NCI-H2196 treated with DMSO at 0.1 percent for 48 hours (cell line): ENCODE measurements around the gene EPHB3.
A peak's percentile ranks its signal among the peaks of the same experiment; 100 is the strongest.

Experiments
- DNase-seq: peaks from one replicate; lab custom pipeline; 2025; ENCODE audit not compliant: unreplicated experiment; lab: John Stamatoyannopoulos, UW

The EPHB3 gene

DNA sequence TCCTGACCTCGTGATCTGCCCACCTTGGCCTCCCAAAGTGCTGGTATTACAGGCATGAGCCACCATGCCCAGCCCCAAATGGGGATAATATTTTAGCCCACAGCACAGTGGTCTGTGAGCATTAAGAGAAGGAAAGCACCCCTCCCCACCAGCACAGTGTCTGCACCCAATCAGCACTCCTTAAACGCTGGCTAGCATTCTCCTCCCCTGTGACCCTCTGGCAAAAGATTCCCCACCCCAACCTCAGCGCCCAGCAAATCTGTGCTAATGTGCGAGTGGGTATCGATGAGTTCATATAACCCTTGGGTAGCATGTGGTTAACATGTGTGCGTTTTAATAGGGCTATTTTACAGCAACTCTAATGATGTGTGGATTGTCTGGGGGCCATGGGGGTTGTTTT is 18.3 kb upstream of the EPHB3 start:
- no peak for DNase-seq

DNA sequence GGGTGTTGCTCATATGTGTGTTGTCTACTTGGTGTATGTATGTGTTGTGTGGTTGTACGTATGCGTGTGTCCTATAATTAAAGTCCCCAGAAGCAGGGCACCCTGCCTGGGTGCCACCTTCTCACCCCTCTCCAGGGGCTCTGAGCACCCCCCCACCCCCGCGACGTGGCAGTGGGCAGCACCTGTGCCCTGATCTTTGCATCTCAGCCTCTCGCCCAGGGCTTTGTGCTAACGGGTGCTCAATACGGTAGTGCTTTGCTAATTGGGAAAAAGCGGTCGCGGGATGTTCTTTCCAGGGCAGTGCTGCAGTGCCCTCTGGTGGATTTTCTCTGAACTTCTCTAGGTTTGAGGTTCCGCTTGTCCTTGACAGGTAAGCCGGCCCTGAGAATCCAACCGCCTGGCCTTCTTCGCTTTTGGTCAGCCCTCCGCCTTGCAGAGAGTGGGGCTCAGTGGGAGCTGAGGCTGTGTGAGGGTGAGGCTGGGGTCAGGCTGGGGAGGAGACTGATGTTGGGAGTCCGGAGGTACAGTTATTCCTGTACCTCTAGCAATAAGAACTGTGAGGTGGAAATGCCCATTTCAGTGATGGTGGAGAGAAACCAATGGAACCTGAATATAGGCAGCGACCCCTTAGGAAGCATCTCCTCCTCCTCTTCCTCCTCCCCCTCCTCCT is 17.6 kb upstream of the EPHB3 start:
- DNase-seq: peak; percentile 90

DNA sequence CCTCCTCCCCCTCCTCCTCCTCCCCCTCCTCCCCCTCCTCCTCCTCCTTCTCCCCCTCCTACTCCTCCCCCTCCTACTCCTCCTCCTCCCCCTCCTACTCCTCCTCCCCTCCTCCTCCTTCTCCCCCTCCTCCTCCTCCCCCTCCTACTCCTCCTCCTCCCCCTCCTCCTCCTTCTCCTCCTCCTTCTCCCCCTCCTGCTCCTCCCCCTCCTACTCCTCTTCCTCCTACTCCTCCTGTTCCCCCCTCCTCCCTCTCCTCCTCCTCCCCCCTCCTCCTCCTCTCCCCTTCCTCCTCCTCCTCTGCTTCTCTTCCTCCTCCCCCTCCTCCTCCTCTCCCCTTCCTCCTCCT is 17.1 kb upstream of the EPHB3 start:
- no peak for DNase-seq

DNA sequence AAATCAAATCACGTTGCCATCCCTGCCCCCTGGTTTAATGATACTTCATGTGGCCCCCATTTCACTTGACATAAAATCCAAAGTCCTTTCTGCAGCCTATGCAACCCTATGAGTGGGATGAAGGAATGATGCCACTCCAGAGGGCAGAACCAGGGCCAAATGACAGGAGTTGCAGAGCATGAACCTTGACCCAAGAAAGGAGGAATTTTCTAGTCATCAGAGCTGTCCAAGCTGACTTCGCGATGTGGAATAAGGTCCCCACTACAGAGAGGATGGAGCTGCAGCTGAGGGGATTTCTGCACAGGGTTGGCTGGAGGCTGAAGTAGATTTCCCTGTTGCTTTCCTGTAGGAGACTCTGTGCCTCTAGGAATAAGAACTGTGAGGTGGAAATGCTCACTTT is 15.8 kb upstream of the EPHB3 start:
- DNase-seq: no peak

DNA sequence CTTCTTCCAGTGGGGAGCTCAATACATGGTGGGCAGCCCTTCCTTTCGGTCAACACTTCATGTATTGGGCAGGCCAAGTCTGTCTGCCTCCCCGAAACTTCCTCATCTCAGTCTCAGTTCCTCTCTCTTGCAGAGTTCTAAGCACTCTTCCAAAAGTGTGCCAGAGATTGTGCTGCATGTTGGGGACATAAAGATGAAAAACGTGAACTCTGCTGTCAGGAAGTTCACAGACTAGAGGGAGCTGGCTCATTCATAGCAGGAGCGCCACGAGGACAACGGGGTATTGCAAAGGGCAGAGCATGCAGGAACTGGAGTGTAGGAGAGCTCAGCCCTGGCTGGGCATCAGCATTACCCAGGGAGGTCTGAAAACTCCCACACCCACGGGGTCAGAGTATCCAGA is 15.3 kb upstream of the EPHB3 start:
- no peak for DNase-seq

DNA sequence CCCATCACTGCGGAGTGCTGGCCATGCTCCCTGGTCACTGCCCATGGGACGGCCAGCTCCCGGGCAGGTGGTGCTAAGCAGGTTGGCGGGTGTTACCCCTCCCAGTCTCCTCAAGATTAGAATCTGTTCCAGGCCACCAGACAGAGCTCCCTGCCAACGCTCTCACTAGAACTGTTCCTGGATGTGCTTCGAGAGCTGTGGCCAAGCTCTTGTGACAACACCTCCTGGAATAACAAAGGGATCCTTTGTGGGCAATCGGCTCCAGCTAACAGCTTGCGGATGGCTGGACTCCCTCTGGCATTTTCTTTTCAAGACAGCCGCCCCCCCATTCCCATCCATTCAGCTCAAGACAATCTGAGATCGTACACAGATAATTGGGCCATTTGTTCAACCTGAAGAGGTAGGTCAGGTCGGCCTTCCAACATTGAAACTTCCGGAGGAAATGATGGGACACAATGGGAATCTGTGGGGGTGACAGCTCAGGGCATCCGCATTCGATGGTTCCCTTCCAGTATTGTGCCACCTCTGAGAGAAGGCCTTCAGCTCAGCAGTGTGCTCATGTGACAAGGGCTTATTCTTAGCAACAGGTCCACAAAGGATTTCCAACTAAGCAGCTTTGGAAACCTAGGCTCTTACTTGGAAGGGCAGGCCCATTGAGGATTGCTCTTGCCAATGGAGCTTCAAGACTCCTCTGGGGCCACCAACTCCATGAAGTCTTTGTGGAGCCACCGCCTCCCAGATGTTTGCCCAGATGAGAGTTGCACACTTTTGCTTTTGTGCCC is 11.6 kb upstream of the EPHB3 start:
- peak; percentile 47 for DNase-seq

DNA sequence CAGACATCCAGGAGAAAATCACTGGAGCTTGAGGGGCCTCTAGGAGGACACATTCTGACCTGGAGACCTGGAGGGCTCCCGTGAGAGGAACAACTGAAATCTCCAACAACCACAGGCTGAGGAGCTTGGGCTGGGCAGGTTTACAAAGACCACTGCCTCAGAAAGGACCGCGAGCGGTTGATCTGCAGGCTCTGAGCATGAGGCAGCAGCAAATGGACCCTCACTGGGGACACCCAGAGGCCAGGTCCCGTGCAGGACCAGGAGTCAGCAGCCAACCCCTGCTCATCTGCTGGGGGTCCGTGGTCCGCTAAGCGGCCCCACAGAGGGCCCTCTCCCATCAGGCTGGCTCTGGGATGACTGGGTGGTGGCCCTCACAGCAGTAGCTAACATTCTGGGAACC is 10.5 kb upstream of the EPHB3 start:
- DNase-seq: no peak

DNA sequence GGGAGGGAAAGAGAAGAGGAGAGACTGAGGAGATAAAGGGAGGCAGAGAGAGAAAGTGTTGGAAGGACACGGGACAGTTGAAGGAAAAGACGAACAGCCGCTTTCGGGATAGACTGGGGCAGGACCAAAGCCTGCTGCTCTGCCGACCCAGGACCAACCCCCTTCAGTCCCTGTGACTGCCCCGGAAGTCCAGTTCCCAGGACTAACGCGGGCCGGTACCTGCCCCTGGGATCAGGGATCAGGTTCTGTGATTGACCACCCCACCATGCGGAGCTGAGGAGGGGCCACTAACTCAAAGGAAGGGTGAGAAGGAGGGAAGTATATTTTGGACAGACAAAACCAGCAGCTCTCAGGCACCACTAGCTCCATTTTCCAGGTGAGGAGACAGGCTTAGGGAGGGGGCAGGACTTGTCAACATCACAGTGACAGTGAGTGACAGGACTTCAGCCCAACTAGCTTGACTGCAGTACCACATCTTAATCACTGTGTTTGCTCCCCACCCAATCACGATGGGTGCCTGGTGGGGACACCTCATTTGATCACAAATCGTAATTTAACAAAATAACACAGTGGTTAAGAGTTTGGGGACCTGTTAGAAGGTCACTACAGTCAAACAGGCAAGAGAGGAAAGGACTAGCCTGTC is 9.8 kb upstream of the EPHB3 start:
- no peak for DNase-seq

DNA sequence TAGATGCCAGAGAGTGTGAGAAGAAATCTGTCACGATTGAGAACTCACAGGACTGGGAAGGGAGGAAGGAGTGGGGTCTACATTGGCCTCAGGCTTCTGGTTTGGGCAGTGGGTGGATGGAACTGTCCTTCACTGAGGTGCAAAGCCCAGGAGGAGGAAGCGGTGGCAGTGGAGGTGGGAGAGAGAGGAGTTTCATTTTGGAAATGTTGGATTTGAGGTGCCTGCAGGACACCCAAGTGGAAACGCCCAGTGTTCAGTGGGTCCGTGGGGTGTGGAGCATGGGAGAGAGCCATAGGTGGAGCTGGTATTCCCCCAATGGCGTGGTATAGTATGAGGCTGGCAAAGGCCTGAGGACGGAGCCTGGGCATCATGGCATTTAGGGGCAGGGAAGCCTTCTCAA is 9.3 kb upstream of the EPHB3 start:
- DNase-seq: no peak

DNA sequence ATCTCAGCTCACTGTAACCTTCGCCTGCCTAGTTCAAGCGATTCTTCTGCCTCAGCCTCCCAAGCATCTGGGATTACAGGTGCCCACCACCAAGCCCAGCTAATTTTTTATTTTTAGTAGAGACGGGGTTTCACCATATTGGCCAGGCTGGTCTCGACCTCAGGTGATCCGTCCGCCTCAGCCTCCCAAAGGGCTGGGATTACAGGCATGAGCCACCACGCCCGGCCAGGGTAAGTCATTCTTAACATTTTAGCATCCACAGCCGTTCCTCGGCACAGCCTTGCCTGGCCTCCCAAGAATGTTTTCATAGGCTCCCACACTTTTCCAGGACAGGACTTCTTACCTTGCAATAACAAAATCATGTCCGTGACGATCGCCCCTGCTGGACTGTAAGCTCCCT is 8.7 kb upstream of the EPHB3 start:
- DNase-seq: no peak

DNA sequence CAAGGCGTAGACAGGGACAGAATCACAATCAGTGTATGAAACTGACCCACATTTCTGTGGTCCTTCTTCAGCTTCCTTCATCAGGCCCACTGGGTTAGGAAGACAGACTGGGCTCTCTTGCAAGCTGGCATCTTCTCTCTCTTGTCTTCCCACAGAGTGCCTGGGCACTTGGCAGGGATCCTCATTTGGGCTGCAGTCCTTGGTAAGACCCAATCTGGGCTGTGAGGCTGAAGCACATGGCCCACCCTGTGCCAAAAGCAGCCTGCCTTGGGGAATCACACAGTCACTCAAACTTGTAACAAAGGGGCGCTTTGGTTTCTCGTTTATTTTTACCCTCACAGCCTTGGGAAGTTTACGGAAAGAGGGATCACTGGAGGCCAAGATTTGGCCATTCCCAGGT is 8.2 kb upstream of the EPHB3 start:
- DNase-seq: no peak

DNA sequence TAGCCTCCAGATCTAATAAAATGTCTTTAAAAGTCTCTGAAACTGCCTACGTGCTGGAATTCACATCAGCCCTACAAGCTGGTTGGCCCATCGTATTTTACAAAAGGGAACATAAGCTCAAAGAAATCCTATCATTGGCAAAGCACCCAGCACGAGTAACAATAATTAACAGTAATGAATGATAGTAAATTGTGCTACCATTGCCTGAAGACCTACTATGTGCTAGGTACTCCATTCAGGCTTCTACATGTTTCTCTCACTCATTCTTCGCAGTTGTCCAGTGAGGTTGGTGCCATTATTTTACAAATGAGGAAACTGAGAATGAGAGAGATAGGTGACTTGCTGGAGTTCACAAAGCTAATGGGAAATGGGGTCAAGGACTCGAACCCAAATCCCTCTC is 7.1 kb upstream of the EPHB3 start:
- no peak for DNase-seq

DNA sequence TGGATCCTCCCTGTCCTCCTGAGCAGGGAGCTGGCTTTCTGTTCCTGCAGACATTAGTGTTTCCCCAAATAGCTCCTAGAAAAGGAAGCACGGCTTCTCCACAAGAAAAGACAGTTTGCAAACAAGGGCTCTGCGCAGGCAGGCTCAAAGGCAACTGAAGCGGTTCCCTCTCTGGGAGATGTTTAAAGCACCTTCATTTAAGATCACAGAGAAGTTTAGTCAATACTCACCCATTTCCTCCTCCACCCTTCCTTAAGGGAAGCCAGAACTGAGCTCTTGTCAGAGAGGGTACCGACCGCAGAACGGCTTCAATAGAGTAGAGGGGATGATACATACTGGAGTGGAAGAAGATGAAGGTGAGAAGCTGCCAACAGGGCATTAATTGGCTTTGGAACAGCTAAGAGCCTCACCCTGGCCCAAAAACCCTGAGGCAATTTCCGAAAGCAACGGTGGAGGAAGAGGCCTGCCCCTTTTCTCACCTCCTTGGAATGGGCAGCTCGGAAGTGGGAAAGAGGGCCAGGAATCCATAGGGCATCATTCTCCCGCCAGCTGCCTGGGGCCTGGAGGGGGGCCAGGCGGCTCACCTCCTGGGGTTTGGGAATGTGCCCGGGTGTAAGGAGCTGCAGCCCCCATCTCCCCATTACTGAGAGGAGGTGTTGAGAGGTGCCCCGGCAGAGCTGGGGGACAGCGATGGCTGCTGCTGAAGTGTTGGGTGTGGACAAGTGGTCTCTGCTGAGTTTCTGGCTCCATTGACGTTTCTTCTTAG is 4.8 kb upstream of the EPHB3 start:
- no peak for DNase-seq

DNA sequence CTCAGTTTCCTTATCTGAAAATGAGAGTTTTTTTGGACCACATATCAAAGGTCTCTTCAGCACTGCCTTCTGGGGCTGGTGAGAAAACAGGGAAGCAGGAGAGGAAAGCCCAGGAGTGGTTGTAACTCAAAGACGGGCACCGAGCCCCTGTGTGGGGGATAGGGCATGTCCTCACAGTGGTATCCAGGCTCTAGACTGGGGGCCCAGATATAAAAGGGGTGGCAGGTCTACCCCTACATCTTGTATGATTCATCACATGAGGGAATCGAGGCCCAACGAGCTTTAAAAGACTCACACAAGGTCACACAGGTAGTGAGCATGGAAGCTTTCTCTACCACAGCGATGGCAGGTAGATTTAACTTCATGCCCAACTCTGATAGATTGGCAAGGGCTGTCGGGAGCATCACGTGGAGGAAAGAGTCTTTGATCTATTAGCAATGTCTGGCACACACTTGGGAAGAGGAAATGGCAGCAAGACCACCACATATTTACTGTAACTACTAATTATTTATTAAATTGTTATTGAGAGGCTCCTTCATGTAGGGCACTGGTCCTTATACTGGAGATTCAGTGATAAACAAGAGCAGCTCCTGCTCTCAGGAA is 4.1 kb upstream of the EPHB3 start:
- DNase-seq: no peak

DNA sequence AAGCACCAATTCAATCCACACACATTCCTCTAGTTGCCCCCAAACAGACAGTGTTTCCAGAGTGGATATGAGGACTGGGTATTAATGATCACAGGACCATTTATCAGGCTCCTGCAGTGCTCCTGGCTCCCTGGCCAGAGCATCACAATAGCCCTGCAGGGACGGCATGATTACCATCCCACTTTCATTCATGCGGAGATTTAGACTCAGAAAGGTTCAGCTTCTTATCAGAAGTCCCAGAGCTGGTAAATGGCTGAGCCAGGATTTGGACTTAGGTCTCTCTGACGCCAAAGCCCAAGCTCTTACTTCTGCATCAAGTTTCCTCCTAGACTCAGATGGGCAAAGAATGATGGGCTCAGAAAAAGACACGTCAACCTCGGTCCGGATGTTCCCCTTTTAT is 2.9 kb upstream of the EPHB3 start:
- no peak for DNase-seq

DNA sequence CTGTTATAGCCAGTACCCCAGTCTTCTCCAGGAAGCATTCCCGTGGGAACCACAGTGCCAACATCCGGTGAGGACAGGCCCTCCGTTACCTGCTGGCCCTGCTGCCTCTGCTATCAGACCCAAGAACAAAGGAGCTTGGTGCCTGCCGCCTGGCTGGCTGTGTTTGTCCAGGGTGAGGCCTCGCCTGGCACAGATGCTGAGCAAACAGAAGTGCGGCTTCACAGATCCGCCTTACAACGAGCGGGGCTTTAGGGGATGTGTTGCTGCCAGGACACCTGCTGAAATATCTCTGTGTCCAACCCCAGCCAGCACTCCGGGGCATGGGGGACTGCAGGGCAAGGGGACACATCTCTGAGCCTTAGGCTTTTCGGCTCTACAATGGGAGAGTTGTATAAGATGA is 2.2 kb upstream of the EPHB3 start:
- DNase-seq: peak; percentile 99

DNA sequence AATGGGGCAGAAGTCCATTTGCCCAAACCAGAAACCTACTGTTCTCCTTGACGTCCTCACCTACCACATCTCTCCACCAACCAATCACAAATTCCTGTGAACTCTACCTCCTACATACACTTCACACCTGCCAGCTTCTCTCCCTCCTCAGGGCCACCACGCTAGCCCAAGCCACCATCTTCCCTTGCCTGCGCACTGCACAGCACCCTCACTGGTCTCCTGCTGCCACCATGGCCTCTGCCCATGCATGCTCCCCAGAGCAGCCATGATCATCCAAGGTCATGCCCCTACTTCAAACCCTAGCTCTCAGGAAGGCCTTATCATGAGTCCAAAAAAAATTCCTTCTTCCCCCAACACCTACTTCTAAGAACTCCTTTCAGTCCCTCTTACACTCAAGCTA is 1.1 kb upstream of the EPHB3 start:
- no peak for DNase-seq

DNA sequence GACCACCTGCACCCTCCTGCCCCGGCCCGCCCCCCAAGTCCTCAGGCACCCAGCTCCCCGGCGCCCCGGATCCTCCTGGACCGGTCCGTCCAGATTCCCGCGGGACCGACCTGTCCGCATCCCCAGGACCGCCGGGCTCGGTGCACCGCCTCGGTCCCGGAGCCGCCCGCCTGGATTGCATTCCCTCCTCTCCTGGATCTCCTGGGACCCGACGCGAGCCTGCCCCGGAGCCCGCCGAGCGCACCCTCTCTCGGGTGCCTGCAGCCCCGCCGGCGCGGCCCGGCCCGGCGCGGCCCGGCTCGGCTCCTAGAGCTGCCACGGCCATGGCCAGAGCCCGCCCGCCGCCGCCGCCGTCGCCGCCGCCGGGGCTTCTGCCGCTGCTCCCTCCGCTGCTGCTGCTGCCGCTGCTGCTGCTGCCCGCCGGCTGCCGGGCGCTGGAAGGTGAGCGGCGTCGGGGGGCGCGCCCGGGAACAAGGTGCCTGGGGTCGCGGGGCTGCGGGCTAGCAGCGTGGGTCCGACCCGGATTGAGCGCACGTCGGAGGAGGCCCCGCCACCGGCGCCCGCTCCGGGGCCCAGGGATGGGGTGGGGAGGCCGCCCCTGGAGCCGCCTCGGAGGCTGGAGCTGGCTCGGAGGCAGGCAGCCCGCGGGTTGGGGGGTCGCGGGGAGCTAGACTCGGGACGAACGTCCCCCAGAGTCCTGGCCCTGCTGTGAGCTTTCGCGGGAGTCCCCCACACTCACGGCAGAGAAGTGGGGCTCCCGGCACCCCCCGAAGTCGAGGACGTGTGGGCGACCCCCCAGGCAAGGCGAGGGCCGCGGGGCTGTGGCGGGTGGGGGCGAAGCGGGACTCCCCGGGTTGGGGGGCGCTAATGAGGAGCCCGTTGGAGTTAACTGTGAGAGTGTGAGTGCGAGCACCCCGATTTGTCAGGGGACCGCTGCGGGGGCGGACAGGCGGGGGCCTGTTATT is 610 bp downstream of the EPHB3 start:
- no peak for DNase-seq

DNA sequence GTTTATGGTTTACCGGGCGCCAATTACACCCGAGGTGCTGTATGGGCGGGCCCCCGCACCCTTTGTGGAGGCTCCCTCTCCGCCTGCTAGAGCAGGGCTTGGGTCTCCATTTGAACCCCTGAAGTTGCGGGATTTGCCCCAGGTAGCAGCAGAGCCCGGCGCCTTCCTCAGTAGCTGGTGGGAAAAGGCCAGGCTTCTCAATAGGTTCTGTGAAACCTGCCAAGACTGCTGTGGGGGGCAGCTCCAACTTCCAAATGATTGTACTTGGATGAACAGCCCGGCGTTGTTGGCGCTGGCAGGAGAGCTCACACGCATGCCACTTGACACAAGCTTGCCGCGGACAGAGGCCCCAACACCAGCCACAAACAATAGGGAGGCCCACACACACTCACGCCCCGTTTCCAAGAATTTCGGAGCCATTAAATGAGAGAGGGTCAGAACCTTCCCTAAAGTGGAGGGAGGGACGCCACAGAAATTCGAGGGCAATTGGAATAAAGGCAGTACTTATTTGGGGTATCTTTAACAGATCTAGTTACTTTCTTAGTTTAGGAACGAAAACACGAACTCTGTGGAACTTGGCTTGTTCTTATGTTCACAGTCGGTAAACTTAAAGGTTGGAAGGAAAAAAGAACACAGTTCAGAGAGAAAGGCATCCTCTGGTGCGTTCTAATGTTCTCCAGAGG is 1.4 kb downstream of the EPHB3 start:
- no peak for DNase-seq

DNA sequence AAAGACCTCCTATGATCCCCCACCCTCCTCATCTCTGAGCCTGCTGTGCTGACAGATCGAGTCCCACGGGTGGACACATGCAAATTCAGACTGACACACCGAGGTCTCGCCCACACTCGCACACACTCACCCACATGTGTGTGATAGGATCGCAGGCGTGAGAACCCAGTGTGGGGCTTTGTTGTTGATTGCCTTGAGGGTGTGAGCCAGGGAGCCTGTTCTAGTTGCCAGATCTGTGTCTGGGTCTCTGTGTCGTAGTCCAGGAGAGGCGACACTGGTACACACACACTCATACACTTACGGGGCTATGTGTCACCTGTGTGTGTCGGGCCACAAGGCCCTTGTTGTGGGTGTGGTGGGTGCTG is 2.0 kb downstream of the EPHB3 start:
- no peak for DNase-seq
